Activated naive CD4-positive, alpha-beta T cell treated with anti-CD3 and anti-CD28 coated beads, Interleukin-2, amount 50 U/mL, for 72 hours (primary cell): Measurements from ENCODE around the gene ANKRD34A. TPM values are rescaled to one million over a fixed set of nuclear protein-coding genes. Genes with fewer than 3 reads are reported as not detected.

Experiments used
- ATAC-seq, 2 donors: fragments of 150-1000 bp; cut with Tn5 transposase; 2 replicates each; pipeline ENCODE4 v1.10.0; 2021; ENCODE audit warnings: mild to moderate bottlenecking in 2 of 2, moderate library complexity in 2 of 2
- DNase-seq, 2 donors: peaks; one replicate each; pipeline ENCODE4 v3.0.0; 2021 to 2022; ENCODE audit warnings: low spot score in 2 of 2
- H3K27ac Mint-ChIP-seq, 2 donors: one replicate each; pipeline ENCODE4 v1.8.0; 2022; ENCODE audit warnings: mild to moderate bottlenecking in 2 of 2, mixed read lengths in 2 of 2
- H3K36me3 Mint-ChIP-seq, 2 donors: one replicate each; pipeline ENCODE4 v1.8.0; 2022; ENCODE audit warnings: mixed read lengths in 2 of 2
- H3K9me3 Mint-ChIP-seq, 2 donors: one replicate each; pipeline ENCODE4 v1.8.0; 2022; ENCODE audit warnings: mixed read lengths in 2 of 2
- total RNA-seq, 2 donors: library from RNA; stranded (reverse); gene quantifications; one replicate each; pipeline ENCODE4 v1.2.3, GENCODE V29; 2022

Gene ANKRD34A
- total RNA-seq, 2 donors from 2014 or later, result 5.4 to 9.1 TPM

DNA sequence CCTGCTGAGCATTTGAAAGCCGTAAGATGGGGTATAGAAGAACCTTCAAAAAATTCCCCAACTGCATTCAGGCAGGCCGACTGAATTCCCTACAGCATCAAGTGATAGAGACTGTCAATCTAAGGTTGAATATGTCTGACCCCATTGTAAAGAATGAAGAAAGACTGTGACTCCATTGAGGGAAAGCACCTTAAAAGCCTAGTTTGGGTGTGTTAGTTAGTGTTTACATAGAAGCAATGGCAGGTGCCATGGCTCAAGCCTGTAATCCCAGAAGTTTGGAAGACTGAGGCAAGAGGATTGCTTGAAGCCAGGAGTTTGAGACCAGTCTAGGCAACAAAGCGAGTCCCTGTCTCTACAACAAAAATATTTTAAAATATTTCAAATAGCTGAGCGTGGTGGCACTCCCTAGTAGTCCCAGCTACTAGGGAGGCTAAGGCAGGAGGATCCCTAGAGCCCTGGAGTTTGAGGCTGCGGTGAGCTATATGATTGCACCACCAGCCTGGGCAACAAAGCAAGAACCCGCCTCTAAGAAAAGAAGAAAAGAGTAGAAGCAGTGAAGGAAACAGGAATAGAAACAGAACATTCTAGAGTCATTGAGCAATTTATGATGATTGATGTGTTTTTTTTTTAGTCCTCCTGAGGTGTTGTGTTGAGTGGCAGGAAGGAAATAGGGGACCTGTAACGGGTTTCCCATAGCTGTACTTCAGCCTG lies 15.5 kb upstream of the ANKRD34A start:
- Mint-ChIP-seq H3K36me3 (no peaks in the 10 kb centered on the region), H3K9me3 (no peaks in the 10 kb centered on the region), H3K27ac (no peak overlapping the region)
- ATAC-seq (peak; percentile 3 to 35), DNase-seq (no peak)

DNA sequence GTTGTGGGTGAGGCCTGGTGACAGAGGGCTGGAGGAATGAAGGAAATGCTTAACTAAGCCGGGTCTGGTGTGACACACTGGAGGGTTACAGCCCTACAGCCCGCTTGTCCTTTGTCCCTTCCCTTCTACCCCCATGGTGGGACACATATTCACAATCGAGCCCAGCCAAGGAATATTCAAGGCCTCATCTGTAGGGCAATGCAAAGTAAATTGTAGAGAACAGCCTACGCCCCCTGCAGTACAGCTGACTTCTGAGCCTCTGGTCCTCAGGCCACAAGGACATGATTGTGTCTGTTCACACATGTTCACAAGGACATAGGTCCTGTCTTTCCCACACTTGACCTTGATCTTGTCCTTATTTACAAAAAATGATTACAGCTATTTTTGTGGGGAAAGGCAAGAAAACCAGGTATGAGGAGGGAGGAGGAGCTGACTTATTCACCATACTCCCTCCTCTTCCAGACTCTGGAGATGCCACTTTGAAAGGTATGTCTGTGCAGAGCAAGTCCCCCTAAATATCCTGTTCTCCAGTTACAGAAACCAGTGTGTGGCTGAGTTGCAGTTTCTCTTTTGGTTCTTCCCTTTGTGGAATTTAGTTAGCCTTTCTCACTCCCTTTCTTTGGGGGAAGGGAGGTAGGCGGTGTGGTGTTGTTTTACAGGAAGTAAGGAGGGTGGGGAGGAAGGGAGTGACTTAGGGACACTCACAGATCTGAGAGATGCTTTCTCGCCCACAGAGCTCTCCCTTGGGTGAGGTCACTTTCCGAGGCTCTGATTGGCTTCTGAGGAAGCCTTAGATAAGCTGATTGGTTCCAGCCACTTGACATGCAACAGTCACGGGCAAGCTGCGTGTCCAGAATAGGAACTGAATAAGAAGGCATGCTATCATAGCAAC lies 14.7 kb upstream of the ANKRD34A start:
- Mint-ChIP-seq H3K9me3 (no peaks in the 10 kb centered on the region), H3K36me3 (no peaks in the 10 kb centered on the region), H3K27ac (no peak overlapping the region)
- ATAC-seq (peak; percentile 88 to 89), DNase-seq (peak; percentile 73 to 91)

DNA sequence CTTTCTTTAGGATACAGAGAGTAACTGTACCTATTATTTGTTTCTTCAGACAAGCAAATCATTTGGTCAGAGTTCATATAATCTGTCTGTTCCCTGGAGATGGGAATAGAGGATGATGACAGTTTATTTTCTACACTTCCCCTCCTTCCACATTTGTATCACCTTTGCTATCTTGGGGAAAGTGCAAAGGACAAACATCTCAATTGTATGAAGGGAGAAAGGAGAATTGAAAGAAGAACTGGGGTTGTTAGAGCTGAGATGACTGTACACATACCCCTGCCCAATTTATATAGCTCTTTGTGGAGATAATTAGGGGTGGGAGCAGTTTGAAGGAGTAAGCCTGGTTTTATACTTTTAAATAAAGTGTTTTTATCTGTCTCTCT lies 14.1 kb upstream of the ANKRD34A start:
- DNase-seq (no peak), ATAC-seq (peak in 1 of 2 donors; percentile 3)
- Mint-ChIP-seq H3K36me3 (no peaks in the 10 kb centered on the region), H3K9me3 (no peaks in the 10 kb centered on the region), H3K27ac (no peak overlapping the region)

DNA sequence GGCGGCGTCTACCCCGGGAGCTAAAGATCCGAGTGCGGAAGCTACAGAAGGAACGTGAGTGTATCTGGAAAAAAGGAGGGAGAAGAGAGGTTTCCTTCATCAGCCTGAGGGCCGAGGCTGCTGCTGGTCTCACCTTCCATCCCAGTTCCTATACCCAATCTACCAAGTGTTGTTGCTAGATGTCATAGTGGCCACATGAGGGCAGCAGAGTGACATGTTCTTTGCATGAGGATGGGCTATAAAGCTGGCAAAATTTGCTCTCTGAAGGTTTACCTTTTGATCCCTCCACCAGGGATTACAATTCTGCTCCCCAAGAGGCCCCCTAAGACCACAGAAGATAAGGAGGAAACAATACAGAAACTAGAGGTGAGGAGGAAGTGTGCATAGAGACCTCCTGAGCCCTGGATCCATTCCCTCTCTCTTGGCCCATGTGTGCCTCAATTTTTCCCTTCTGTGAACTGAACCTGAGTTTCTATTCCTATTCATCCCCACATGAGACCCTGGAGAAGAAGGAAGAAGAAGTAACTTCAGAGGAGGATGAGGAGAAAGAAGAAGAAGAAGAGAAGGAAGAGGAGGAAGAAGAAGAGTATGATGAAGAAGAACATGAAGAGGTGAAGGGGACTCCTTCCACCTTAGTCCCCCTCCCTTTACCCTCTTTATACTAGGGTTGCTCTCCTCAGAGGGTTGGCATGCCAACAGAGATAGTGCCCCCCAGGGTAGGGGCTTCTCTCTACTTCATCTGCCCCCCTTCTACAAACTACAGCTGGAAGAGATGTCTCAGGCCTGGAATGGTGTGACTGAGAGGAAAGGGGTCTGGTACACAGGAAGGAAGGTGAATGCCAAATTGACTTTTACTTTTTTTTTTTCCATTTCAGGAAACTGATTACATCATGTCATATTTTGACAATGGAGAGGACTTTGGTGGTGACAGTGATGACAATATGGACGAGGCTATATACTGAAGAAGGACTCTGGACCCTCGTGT lies 13.4 kb upstream of the ANKRD34A start:
- ATAC-seq (peak; percentile 13 to 38), DNase-seq (peak; percentile 47 to 67)
- Mint-ChIP-seq H3K36me3 (no peaks in the 10 kb centered on the region), H3K9me3 (no peaks in the 10 kb centered on the region), H3K27ac (no peak overlapping the region)

DNA sequence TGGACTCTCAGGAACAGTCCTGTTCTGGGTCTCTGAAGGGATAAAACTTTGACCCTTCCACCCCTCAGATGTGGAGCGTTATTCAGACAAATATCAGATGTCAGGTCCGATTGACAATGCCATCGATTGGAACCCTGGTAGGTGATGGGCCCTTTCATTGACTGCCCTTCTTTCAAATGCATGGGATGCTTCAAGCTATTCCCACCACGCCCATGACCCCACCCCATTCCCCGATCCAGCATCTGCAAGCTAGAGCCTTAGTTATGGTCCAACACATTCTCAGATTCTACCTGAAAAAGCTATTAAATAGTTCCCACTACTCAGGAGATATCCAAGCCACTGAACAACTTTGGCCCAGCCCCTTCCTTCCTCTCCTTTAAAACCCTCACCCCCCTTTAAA lies 12.6 kb upstream of the ANKRD34A start:
- H3K36me3 Mint-ChIP-seq, result no peaks in the 10 kb centered on the region
- ATAC-seq (no peak), DNase-seq (no peak)
- H3K9me3 Mint-ChIP-seq, result no peaks in the 10 kb centered on the region
- no peak overlapping the region for H3K27ac Mint-ChIP-seq

DNA sequence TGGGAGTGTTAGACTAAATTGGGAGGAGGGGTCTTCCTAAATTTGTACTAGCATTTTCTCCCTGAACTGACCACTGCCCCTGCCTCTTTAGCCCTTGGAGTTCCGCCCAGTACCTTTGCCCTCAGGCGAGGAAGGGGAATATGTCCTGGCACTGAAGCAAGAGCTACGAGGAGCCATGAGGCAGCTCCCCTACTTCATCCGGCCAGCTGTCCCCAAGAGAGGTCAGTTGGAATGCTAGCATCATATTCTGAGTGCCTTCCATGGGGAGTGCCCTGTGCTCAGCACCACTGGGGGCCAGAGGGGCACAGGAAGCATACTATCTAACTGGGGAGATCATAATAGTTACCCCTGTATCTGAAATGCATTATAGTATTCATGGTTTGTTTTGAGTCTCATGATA lies 10.8 kb upstream of the ANKRD34A start:
- no peak for ATAC-seq
- H3K27ac Mint-ChIP-seq, result peak overlapping the region in 1 of 2 donors; percentile 76

DNA sequence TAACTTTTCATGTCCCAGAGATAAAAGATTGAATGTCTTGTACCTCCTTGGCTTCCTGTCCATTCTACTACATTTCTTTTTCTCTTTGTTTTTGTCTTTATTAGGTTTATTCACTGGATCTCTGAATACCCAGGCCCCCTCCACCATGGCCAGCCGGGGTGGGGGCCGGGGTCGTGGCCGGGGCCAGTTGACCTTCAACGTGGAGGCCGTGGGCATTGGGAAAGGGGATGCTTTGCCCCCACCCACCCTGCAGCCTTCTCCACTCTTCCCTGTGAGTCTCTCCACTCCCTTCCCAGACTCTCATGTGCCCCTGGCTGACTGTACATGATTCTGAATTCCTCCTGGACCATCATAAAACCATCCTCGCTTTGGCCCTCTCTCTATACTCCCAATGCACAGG lies 10.3 kb upstream of the ANKRD34A start:
- Mint-ChIP-seq H3K36me3 (no peaks in the 10 kb centered on the region), H3K9me3 (no peaks in the 10 kb centered on the region), H3K27ac (peak overlapping the region in 1 of 2 donors; percentile 76)
- DNase-seq (no peak), ATAC-seq (no peak)

More for the DNA sequence above, 10.8 kb upstream of the ANKRD34A start:
- DNase-seq, result no peak
- Mint-ChIP-seq H3K36me3 (no peaks in the 10 kb centered on the region), H3K9me3 (no peaks in the 10 kb centered on the region)

DNA sequence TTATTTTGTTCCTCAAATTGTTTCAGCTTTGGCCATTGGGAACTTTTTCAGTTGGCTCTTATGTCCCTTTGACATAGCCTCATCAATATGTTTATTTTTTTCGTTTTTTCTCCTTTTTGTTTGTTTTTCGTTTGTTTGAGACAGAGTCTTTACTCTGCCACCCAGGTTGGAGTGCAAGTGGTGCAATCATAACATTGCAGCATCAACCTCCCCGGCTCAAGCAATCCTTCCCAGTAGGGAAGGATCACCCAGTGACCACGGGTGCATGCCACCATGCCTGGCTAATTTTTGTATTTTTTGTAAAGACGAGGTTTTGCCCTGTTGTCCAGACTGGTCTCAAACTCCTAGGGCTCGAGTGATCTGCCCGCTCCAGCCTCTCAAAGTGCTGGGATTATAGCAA lies 8.2 kb upstream of the ANKRD34A start:
- peaks cover 0 to 7% of the 10 kb centered on the region in 2 donors for H3K36me3 Mint-ChIP-seq
- ATAC-seq (no peak), DNase-seq (no peak)
- H3K9me3 Mint-ChIP-seq, result peaks cover 0 to 6% of the 10 kb centered on the region in 2 donors
- H3K27ac Mint-ChIP-seq, result no peak overlapping the region

DNA sequence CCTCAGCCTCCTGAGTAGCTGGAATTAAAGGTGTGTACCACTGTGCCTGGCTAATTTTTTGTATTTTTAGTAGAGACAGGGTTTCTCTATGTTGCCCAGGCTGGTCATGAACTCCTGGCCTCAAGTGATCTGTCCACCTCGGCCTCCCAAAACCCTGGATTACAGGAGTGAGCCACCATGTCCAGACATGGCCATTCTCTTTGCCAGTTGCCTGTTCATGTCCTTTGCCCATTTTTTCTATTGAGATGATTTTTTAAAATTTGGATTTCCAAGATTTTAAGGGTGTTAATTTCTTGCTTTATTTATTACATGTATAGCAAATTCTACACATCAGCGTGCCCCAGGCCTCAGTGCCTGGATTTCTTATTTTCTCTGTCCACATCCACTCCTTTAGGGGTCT lies 2.9 kb upstream of the ANKRD34A start:
- no peak overlapping the region for H3K27ac Mint-ChIP-seq
- DNase-seq (no peak), ATAC-seq (no peak)
- peaks cover 0 to 9% of the 10 kb centered on the region in 2 donors for H3K9me3 Mint-ChIP-seq
- H3K36me3 Mint-ChIP-seq, result peaks cover 11 to 15% of the 10 kb centered on the region in 2 donors

DNA sequence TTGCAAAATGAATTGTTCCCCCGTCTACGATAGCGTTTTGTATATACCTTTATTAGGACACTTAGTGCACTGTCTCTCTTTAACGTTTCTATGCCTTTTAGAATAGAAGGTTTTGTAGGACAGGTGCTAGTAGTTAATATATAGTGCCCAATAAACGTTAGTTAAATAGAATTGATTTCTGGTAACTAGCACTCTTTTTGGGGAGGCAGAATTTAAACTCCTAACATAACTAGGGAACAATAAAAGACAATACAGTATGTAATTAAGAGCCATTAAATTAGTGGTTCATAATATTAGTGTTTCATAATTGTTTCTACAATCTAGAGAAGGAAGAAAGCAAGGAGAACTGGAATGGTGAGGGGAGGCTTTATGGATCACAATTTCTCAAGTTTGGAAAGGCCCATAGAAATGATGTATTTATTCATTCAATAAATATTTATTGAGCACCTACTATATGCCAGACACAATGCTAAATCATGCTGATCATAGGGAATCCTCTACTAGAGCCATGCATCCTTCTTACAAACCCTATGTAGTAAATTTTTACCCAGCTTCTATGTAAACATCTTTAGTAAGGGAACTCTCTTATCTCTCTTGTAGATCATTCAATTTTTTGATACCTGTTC lies 857 bp upstream of the ANKRD34A start:
- Mint-ChIP-seq H3K9me3 (peaks cover 0 to 9% of the 10 kb centered on the region in 2 donors), H3K36me3 (peaks cover 11 to 20% of the 10 kb centered on the region in 2 donors), H3K27ac (peak overlapping the region; percentile 83 to 86)
- DNase-seq (no peak), ATAC-seq (no peak)

DNA sequence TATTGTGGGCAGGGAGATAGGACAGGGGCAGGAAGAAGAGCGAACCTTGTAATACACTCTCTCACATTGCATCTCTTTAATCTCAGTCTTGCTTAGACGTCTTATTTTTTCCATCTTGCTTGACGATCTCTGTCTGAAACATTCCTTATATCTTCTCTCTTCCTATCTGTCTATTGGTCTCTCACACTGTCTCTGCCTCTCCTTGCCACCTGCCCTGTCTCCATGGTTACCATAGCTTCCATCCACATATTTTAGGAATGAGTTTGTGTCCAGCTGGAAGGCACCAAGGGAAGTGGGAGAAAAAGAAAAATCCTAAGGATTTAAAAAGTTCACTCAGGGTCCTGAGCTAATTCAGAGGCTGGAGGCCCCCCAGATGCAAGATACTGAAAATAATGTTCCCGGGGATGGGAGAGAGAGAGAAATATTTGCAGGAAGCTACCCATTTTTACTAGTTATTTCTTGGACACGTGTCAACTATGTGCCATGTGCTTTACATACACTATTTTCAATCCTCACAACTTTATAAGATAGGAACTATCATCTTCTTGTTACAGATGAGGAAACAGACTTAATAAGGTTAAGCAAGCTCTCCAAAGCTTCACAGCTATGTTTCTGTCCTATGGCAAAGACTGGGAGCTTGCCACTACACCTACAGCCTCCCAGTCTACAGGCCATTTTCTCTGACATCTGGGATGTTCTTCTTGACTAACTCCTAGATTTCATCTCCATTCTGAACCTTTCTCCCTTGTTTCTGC lies 933 bp downstream of the ANKRD34A start:
- Mint-ChIP-seq H3K9me3 (peaks cover 0 to 9% of the 10 kb centered on the region in 2 donors), H3K36me3 (peaks cover 11 to 20% of the 10 kb centered on the region in 2 donors), H3K27ac (peak overlapping the region; percentile 83 to 86)
- no peak for DNase-seq
- no peak for ATAC-seq

DNA sequence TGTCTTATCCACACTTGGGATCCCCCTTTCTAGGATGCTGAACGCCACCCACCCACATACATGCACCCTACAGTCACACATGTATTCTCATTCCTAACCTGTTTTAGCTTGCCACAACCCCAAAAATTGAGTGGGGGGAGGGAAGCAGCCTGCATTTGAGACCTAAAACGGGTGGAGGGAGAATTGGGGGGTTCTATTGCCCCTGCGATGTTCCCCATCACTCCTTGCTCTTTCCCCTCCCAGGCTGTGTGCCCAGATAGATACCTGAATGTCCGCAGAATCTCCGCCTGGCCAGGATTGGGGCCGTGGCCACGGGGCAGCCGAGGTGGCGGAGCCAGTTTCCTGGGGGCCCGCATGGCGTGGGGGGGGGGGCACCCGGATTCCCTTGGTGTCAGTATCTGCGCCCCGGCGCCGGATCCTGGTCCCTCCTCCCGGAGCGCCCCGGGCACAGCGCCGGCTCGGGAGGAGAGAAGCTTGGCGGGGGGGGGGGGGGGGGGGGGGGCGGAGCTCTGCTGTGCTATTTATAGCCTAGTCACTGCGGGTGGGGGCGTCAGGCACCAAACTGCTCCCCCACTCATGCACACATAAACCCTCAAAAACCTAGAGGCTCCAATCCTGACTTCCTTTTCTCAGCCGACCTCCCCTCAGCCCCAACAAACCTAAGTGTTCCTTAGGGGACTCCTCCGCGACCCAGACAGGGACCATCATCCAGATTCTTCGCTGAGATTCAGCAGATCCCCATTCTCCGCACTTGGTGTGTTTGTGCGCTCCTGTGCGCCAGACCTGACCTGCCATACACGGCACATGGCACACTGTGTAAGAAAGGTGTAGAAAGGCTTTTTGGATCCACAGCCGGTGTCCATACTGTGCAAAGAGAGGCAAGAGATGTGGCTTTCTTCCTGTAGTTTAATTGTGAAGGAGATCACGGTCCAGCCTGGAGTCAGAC lies 1.9 kb downstream of the ANKRD34A start:
- no peak for DNase-seq
- Mint-ChIP-seq H3K36me3 (peaks cover 11 to 12% of the 10 kb centered on the region in 2 donors), H3K27ac (peak overlapping the region; percentile 65 to 86), H3K9me3 (peaks cover 0 to 2% of the 10 kb centered on the region in 2 donors)
- peak in 1 of 2 donors; percentile 1 for ATAC-seq

DNA sequence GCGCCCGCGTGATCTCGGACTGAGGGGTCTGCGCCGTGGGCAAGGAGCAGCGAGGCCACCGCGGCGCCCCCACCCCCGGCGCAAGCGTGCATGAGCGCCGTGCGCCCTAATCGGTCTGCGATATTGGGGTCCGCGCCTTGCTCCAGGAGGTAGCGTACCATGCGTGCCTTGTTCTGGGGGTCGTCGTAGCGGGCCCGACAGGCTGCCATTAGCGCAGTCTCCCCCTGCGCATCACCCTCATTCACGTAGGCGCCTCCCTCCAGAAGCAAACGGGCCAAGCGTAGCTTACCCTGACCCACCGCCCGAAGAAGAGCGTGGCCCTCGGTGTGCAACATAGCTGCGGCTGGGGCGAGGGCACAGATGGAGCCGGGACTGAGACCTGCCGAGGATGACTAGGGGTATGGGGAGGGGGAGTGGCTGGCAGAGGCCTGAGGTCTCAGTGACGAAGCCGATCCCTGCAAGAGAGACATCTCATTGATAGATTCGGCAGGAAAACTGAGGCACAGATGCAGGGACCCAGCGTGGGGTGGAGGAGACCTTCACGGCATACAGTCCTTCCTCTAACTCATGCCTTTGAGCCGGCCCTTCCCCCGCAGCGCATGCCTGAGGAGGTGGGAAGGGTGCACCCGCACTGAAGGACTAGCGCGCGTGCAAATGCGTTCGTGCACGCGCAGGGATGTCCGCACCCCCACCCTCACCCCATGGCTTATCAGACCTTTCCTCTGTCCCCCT lies 2.8 kb downstream of the ANKRD34A start:
- H3K9me3 Mint-ChIP-seq, result no peaks in the 10 kb centered on the region
- DNase-seq, result peak; percentile 63

DNA sequence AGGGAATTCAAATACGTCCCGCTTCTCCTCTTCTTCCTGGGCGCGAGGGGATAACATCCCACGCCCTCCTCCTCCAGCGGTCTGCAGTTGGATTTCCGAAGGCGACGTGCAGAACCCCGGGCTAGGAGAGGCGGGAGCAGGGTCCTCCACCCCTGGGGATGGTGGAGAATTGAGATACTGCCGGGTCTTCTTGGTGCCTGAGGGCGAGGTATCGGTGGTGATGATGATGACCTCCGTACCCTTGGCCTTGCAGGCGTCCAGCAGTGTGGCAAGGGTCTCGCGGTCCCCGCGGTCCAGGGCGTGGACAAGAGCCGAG lies 3.3 kb downstream of the ANKRD34A start:
- H3K36me3 Mint-ChIP-seq, result peaks cover 11 to 18% of the 10 kb centered on the region in 2 donors
- H3K9me3 Mint-ChIP-seq, result no peaks in the 10 kb centered on the region
- ATAC-seq (no peak), DNase-seq (no peak)
- H3K27ac Mint-ChIP-seq, result peak overlapping the region; percentile 86 to 93

More for the DNA sequence above, 2.8 kb downstream of the ANKRD34A start:
- ATAC-seq, result peak; percentile 2 to 5
- H3K36me3 Mint-ChIP-seq, result peaks cover 11 to 18% of the 10 kb centered on the region in 2 donors
- peak overlapping the region; percentile 86 to 93 for H3K27ac Mint-ChIP-seq
